AG04449 (cell line): ENCODE data around the gene IFITM10.
A peak's percentile ranks its signal among the peaks of the same experiment; 100 is the strongest.

Experiments used
- CTCF ChIA-PET: fragments of 350-600 bp; formaldehyde crosslinking; extraction: SDS; loops from one replicate; lab custom pipeline; 2021; ENCODE audit warnings: antibody characterized with exemption; lab: Yijun Ruan, JAX
- POLR2A ChIA-PET: fragments of 400-600, 350-600 bp; formaldehyde crosslinking; extraction: SDS; loops from one replicate; lab custom pipeline; 2020; ENCODE audit warnings: antibody characterized with exemption, inconsistent platforms; lab: Yijun Ruan, JAX
- DNase-seq: peaks from one replicate; pipeline ENCODE4 v3.0.0-alpha.2; 2010; ENCODE audit warnings: low read depth, low spot score
- H3K4me3 ChIP-seq: 2 replicates; pipeline ENCODE4 v1.5.1; 2011; ENCODE audit warnings: low read depth, mild to moderate bottlenecking, control low read depth, low read length
- CTCF ChIP-seq: IDR thresholded peaks from one replicate; pipeline ENCODE4 v1.5.1; 2011; ENCODE audit warnings: mild to moderate bottlenecking, moderate library complexity, low read length, control low read depth, inconsistent platforms; ENCODE audit not compliant: insufficient read depth; ENCODE audit errors: missing control alignments

The IFITM10 gene

GRCh38 chr11:1786466-1786865 is 36.1 kb upstream of the IFITM10 start:
- ChIA-PET POLR2A (no interaction called here), CTCF (interaction anchor here (1.4 kb wide), 1 partner anchor 47 kb away, joined by 3 read pairs; no protein-coding TSS in a partner anchor)
- TF ChIP-seq CTCF: no peak
- H3K4me3 ChIP-seq: no peak overlapping the region
- DNase-seq: no peak

- ChIA-PET CTCF (interaction anchor here (1.4 kb wide), 1 partner anchor 47 kb away, joined by 3 read pairs; no protein-coding TSS in a partner anchor), POLR2A (no interaction called here)
- no peak for DNase-seq
- peak; percentile 1 for TF ChIP-seq CTCF
- no peak overlapping the region for H3K4me3 ChIP-seq
These were observed 35.5 kb upstream of the IFITM10 start for GRCh38 chr11:1785749-1786413.

- ChIA-PET CTCF (interaction anchor here (1.0 to 1.4 kb wide), 2 partner anchors 48 to 59 kb away, joined by 3 read pairs; no protein-coding TSS in a partner anchor), POLR2A (no interaction called here)
- TF ChIP-seq CTCF: no peak
- DNase-seq: no peak
- no peak overlapping the region for H3K4me3 ChIP-seq
These were observed 34.6 kb upstream of the IFITM10 start for GRCh38 chr11:1784761-1785650.

- no peak for DNase-seq
- ChIA-PET CTCF (interaction anchor here (2.0 kb wide), 1 partner anchor 10 kb away, joined by 5 read pairs; no protein-coding TSS in a partner anchor), POLR2A (interaction anchor here (0.7 kb wide), 1 partner anchor 25 kb away, joined by 4 read pairs; no protein-coding TSS in a partner anchor)
- no peak for TF ChIP-seq CTCF
- no peak overlapping the region for H3K4me3 ChIP-seq
These were observed 33.5 kb upstream of the IFITM10 start for GRCh38 chr11:1783725-1784529.

- ChIA-PET CTCF (interaction anchor here (0.8 to 2.0 kb wide), 3 partner anchors 9 to 53 kb away, joined by 3 to 5 read pairs (median 5); no protein-coding TSS in a partner anchor), POLR2A (interaction anchor here (0.5 to 1.0 kb wide), 3 partner anchors 26 to 59 kb away, joined by 3 to 4 read pairs (median 3); partner anchors contain the start of gene IFITM10)
- no peak for DNase-seq
- H3K4me3 ChIP-seq: no peak overlapping the region
- TF ChIP-seq CTCF: no peak
These were observed 32.7 kb upstream of the IFITM10 start for GRCh38 chr11:1782831-1783724.
